Measurements from ENCODE around the gene TUBB1.

TUBB1 gene

GRCh38 chr20:59027741-59028320 lies 8.6 kb downstream of the TUBB1 start:
- no peak overlapping the region for H3K4me3 ChIP-seq (replicated peaks; ENCODE audit: low read depth, low read length)
- no peak for TF ChIP-seq CTCF (IDR thresholded peaks at IDR 0.05; ENCODE audit: low read depth, low read length, missing control alignments)

DNA sequence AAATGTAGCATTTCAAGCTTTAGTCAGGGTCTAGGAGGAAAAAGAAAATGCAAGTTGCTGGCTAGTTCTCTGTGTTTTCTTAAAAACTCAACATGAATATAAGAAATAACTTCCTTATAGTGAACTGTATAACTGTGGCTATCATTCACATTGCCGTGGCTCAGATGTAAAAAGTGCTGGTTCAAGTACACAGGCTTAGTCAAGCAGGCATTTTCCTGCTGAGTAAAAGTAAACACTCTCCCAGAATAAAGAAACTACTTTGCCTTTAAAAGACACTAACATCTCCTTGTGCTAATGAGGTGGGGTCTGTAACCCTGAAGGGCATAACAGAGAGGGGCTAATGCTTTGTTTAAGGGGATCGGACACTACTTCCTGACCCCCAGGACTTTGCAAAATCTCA lies 9.6 kb downstream of the TUBB1 start:
- DNase-seq (ENCODE audit: extremely low read depth, low read depth), result no peak
- TF ChIP-seq CTCF (IDR thresholded peaks at IDR 0.05; ENCODE audit: low read depth, low read length, missing control alignments), result no peak
- H3K4me3 ChIP-seq (replicated peaks; ENCODE audit: low read depth, low read length), result peak overlapping the region; percentile 37

More at GRCh38 chr20:59027741-59028320, 8.6 kb downstream of the TUBB1 start:
- DNase-seq (ENCODE audit: extremely low read depth, low read depth), result no peak

DNA sequence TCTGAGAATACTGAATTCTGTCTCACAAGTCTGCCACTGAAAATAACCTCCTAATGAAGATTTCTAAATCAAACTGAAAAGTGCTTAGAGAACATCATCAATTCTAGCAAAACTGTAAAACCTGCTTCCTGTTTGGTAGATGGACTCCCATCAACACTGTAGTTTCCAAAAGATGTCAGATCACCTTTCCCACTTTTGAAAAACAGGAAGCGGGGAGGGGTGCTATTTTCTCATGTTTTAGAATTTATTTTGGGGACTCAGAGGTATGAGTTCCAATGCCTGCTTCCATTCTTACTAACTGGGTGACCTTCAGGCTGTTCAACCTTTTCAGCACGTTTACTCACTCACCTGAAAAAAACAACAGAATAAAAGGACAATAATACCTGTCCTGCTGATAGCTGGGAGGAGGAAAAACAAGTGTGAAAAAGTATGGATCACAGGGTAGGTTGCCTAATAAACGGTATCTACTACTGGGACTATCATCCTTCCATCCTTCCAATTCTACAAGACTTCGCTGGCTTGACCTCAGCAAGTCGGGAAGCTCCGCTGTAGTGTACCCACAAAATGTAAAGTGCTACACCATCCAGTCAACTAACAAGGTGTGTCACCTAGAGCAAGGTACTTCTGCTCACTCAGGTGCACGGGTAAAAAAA lies 11.8 kb downstream of the TUBB1 start:
- no peak for DNase-seq (ENCODE audit: extremely low read depth, low read depth)
- H3K4me3 ChIP-seq (replicated peaks; ENCODE audit: low read depth, low read length), result peak overlapping the region; percentile 93
- TF ChIP-seq CTCF (IDR thresholded peaks at IDR 0.05; ENCODE audit: low read depth, low read length, missing control alignments), result no peak

- TF ChIP-seq CTCF (IDR thresholded peaks at IDR 0.05; ENCODE audit: low read depth, low read length, missing control alignments), result no peak
- peak overlapping the region; percentile 93 for H3K4me3 ChIP-seq (replicated peaks; ENCODE audit: low read depth, low read length)
- DNase-seq (ENCODE audit: extremely low read depth, low read depth), result no peak
These were observed 12.4 kb downstream of the TUBB1 start for GRCh38 chr20:59031564-59032022.

- H3K4me3 ChIP-seq (replicated peaks; ENCODE audit: low read depth, low read length), result peak within 1 kb of the TSS; percentile 93
- TF ChIP-seq CTCF (IDR thresholded peaks at IDR 0.05; ENCODE audit: low read depth, low read length, missing control alignments), result no peak
- no peak for DNase-seq (ENCODE audit: extremely low read depth, low read depth)
These were observed 12.9 kb downstream of the TUBB1 start, which contains the start of gene ATP5F1E for GRCh38 chr20:59032023-59032712. Gene ATP5F1E (minus strand): TSS chr20:59032335. CDS start chr20:59032251, 84 bp downstream.

- no peak for DNase-seq (ENCODE audit: extremely low read depth, low read depth)
- H3K4me3 ChIP-seq (replicated peaks; ENCODE audit: low read depth, low read length), result peak overlapping the region; percentile 93
- TF ChIP-seq CTCF (IDR thresholded peaks at IDR 0.05; ENCODE audit: low read depth, low read length, missing control alignments), result no peak
These were observed 13.5 kb downstream of the TUBB1 start for GRCh38 chr20:59032713-59033059.
